ENCODE data around the gene HIBCH. TPM values are rescaled to one million over a fixed set of nuclear protein-coding genes. Genes with fewer than 3 reads are reported as not detected.
A peak's percentile ranks its signal among the peaks of the same experiment; 100 is the strongest.
"Not testable (repeated sequence)": the region's sequence is repeated elsewhere in the genome, so short reads cannot be mapped to it uniquely, and the experiment has no call there.

Gene HIBCH
- total RNA-seq, 1 donor from 2014 or later = 21.2 TPM

DNA sequence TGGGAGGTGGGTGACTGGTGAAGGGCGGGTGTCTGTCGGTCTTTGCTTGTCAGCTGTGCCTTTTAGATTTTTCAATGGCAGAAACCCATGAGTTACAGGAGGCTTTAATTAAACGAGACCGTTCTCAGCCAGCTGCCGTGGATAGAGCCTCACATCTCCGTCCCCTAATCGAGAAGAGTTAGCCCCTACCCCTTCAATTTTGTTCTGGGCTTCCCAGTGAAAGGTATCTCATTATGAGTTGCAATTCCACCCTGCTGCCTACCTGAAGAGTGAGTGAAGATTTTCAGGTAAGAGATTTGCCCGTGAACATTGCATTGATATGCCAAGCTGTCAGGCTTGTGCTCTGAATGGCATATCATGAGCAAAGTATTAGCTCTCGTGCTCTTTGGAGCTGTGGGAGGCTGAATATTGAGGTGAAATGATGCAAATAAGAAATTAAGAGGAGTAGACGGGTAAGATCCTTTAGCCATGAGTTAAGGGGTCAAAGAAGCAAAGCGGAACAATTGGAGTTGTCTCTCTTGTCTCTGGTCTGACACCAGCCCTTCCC, 138.4 kb downstream of the HIBCH start:
- intact Hi-C loops (cut with DNase I) = loop anchor here (5.0 kb wide), 3 partner anchors 94 to 286 kb away; partner anchors contain the start of gene HIBCH
- ATAC-seq (no peak), DNase-seq (ENCODE audit: missing footprints) (no peak)

DNA sequence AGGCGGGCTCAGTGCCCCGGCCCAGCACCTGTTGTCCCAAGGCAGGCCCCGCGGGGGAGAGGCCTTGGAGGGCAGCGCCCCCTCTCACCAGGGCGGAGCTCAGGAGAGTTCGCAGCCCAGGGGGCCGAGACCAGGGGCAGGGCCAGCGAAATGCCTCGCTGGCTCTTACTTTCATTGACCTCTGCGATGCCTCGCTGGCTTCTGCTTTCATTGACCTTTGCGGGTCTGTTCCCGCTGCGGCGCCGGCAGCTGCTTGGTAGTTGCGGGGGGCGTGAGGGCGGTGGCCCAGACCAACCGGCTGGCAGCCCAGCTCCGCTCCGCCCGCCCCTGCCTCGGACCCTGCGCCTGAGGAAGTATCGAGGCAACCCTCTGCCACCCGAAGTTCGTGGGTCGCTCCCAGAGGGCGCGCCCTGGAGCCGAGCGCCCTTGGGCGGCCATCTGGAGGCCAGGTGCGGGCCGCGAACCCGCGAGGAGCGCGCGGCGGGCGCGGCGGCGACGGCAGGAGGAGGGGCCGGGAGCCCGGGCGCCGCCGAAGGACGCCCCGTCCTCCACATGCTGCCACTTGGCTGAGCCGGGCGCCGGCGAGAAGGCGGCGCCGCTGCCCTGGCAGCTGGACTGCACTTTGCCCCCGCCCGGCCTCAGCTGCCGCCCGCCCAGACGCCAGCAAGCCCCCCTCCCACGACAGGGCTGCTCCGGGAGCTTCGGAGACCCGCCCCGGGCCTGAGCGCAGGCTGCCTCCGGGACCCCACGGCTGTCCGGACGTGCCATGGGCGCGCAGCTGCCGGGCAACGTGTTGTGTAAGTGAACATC, 139.1 kb downstream of the HIBCH start:
- intact Hi-C loops (cut with DNase I) = loop anchor here (5.0 kb wide), 3 partner anchors 93 to 287 kb away; partner anchors contain the start of gene HIBCH
- ATAC-seq = peak; percentile 89
- DNase-seq (ENCODE audit: missing footprints) = peak; percentile 82

DNA sequence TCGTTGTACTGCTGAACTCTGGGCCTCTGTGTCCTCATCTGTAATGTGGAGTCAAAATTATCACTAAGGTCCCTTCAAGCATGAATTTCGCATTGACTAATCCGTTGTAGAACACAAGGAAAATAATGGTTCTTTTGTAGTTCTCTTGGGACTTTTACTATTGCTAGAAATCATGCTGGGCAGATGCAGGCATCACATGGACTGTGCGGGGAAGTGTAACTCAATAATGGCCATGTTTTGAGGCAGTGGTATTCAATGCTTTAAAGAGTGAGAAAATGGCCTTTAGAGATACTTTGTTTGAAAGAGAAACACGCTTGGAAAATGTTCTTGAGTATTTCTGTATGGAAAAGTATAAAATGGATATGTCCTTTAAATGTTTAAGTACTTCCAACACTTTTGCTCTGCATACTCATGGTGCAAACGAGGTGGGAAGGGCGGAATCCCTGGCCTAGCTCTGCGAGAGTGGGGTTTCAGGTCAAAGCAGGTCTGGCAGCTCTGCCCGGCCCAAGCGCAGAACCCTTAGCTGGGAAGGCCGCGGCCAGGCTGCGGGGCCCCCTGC, 139.8 kb downstream of the HIBCH start:
- intact Hi-C loops (cut with DNase I) = loop anchor here (5.0 kb wide), 3 partner anchors 93 to 287 kb away; partner anchors contain the start of gene HIBCH
- no peak for DNase-seq (ENCODE audit: missing footprints)
- no peak for ATAC-seq

DNA sequence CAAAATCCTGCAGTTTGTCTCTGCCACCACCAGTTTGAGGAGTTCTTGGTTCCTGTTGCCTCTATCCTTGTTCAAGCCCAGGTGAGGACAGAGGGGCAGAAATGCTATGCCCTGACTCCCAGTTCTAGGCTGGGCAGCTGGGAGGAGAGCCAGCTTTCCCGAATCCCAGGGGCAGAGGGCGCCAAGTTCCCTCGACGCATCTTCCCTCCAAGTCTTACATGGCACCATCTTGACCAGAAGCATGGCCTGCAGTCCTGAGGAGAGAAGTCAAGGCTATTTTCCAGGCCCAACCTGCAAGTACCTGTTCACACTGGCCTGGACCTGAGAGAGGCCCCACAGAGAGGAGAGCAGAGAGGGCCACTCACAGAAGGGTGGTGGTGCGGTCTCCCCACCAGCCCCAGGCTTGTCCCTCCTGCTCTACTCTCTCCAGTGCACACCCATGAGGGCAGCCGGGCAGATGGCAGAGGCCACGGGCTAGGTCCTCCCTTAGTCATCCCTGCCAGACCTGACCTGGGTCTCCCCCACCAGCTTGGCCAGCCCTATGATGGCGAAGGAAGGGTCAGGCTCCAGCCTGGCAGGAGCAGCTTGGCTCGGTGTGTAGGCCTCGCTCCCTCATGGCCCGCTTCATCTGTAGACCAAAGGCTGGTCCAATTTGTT, 141.4 kb downstream of the HIBCH start:
- no peak for ATAC-seq

DNA sequence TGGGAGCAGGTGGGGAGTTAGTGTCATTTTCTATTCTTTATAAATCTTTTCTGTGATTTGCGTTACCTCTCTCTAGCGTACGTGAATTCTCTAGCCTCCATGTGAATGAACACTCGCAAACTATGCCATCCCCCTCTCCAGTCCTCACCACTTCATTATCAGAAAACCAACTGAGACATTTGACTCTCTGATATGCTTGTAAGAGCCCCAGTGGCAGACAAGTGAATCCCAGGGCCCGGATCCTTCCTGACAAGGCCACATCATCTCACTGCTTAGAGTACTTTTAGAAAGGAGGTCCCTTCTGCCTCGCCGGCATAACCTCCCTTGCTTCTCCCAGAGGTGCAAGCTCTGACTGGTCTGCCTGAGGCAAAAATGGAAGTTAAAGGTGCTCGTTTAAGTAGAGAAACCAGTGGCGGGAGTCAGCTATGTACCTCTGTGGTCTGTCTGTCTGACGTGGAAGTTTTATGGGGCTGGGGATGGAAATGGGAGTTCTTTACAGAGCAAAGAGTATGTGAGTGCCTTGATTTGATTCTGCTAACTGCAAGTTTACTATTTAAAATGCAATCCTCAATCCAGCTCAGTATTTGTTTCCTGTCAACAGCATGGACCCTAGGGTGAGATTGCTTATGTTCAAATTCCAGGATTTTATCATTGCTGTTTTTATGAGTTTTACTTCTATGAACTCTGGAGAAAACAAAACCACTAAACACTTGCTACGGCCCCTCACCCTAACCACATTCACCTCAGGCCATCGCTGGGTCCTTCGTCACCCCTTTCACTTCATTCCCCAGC, 142.2 kb downstream of the HIBCH start:
- ATAC-seq (no peak), DNase-seq (ENCODE audit: missing footprints) (no peak)
- intact Hi-C loops (cut with DNase I) = no loop called here

More for the DNA sequence above, 141.4 kb downstream of the HIBCH start:
- DNase-seq (ENCODE audit: missing footprints) = no peak
- intact Hi-C loops (cut with DNase I) = no loop called here

- ATAC-seq = no peak
- intact Hi-C loops (cut with DNase I) = no loop called here
- no peak for DNase-seq (ENCODE audit: missing footprints)
Observed at GRCh38 chr2:190173392-190173791, 146.2 kb downstream of the HIBCH start.

DNA sequence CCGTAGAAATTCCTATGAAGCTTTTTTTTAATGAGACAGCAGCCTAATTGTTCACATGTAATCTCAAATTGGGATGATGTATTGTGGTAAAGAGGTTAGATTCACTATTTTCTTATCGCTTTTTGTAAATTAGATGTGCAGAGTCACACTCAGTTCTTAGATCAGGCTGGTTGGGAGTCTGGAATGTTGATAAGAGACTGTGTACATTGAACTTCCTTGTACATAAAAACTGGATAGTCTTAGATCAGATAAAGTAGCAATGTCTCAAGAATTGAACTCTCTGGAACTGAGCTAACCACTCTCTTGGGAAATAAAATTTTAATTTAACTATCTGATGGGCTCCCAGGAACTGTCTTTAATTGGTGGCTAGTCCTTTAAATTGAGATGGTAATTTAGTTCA, 149.0 kb downstream of the HIBCH start:
- DNase-seq (ENCODE audit: missing footprints) = no peak
- no peak for ATAC-seq
- intact Hi-C loops (cut with DNase I) = no loop called here

DNA sequence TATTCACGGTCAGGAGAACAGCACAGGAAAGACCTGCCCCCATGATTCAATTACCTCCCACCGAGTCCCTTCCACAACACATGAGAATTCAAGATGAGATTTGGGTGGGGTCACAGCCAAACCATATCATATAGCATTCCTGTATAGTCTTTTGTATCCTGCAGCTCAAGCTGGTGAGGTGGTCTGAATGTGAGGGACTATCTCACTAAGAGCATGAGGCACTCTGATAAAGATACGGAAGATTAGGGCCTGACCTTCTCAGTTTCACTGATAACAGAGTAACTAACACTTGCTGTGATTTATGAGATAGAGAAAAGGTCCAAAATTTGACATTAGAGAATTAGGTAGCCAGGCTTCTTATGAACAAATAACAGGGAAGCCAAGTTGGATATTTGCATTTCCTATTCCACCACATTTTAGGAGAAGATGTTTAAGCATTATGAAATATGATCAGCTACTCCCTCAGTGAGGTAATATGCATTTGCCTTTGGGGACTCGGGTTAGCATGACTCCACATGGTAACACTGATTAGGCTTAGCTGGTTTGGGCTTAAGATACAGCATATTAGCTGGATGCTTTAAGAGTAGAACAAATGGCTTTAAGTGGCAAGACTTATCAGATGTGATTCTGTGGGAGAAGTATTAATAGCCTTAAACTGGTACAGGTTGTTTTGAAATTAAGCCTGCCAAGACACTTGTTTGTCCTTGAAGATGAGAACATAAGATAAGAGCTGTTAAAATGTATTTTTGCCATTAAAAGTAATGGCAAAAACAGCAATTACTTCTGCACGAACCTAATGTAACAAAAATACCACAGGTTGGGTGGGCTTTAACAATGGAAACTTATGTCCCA, 150.2 kb downstream of the HIBCH start:
- ATAC-seq = no peak
- DNase-seq (ENCODE audit: missing footprints) = no peak
- intact Hi-C loops (cut with DNase I) = no loop called here

GRCh38 chr2:190167702-190168101, 151.9 kb downstream of the HIBCH start:
- ATAC-seq (no peak), DNase-seq (ENCODE audit: missing footprints) (no peak)
- intact Hi-C loops (cut with DNase I) = no loop called here

DNA sequence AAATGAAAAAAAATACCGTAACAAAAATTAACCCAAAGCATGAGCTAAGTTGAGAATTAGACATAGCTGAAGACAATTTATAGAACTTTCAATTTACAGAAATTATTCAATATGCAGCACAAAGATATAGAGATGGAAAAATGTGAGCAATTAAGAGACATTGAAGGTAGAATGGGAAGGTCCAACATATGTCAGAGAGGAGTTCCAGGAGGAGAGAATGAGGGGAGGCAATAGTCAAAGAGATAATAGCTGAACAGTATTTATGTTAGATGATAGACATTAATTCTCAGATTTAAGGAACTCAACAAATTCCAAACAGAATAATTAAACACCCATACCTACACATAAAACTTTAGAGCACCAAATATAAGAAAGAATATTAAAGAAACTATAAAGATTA, 154.1 kb downstream of the HIBCH start:
- intact Hi-C loops (cut with DNase I) = no loop called here
- no peak for DNase-seq (ENCODE audit: missing footprints)
- ATAC-seq = no peak

DNA sequence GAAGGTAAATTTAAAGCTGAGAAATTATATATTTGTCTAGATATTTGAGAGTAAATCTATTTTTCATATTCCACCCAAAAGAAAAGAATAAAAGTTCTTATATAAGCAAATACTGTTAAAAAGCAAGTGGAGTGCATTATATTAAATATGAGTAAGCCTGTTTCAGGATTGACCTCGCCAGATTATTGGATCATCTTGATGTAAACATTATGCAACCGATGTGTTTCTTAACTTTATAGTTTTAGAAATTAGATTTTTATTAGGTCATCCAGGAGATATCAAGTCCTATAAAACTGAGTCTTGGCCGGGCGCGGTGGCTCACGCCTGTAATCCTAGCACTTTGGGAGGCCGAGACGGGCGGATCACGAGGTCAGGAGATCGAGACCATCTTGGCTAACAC, 156.8 kb downstream of the HIBCH start:
- DNase-seq (ENCODE audit: missing footprints) (no peak), ATAC-seq (no peak)
- intact Hi-C loops (cut with DNase I) = no loop called here

DNA sequence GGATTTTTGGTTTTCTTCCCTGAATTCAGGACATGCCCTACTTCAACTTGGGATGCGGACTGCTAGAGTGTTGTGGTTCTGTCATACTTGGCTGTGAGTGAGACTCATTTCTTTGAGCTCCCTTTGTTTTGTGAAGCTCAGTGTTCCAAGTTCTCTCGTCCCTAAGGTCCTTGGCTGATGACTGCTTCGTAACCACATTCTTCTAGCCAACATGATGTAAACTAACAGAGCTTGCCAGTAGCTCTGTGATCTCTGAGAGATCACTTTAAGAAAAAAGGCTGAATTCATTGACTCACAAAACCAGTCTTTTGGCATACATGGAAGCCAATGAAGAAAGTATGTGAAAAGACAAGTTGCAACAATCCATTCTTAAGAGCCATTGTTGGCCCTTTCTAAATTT, 160.2 kb downstream of the HIBCH start:
- ATAC-seq (peak; percentile 99), DNase-seq (ENCODE audit: missing footprints) (no peak)
- intact Hi-C loops (cut with DNase I) = no loop called here

GRCh38 chr2:190158798-190159434, 160.7 kb downstream of the HIBCH start:
- intact Hi-C loops (cut with DNase I) = no loop called here
- DNase-seq (ENCODE audit: missing footprints) (no peak), ATAC-seq (peak; percentile 16)

DNA sequence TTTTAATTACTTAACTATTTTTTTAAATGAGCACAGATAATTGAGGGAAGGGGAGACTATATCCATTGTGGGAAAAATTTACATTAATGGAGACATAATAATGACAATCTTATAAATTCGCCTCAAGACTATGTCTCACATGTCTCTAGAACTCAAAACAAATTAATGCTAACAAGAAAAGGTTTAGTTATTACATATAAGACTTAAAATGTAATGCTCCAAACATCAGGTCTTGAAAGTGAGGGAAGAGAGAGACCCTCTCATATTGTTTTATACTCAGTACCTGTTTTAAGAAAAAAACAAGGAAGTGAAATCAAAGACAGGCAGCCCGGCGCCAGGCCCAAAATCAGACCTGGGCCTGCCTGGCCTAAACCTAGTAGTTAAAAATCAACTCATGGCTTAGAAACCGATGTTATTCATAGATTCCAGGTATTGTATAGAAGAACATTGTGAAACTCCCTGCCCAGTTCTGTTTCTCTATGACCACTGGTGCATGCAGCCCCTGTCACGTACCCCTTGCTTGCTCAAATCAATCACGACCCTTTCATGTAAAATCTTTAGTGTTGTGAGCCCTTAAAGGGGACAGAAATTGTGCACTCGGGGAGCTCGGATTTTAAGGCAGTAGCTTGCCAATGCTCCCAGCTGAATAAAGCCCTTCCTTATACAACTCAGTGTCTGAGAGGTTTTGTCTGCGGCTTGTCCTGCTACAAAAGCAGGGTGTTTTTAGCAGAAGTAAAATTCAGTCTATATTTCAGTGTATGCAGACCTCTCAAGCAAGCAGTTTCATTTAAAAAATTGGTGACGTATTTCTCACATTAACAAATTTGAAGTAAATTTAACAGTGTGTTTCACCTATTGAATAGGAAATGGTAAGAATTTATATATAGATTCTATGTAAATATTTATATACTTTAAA, 161.8 kb downstream of the HIBCH start:
- intact Hi-C loops (cut with DNase I); ATAC-seq; DNase-seq (ENCODE audit: missing footprints): not testable (repeated sequence)

DNA sequence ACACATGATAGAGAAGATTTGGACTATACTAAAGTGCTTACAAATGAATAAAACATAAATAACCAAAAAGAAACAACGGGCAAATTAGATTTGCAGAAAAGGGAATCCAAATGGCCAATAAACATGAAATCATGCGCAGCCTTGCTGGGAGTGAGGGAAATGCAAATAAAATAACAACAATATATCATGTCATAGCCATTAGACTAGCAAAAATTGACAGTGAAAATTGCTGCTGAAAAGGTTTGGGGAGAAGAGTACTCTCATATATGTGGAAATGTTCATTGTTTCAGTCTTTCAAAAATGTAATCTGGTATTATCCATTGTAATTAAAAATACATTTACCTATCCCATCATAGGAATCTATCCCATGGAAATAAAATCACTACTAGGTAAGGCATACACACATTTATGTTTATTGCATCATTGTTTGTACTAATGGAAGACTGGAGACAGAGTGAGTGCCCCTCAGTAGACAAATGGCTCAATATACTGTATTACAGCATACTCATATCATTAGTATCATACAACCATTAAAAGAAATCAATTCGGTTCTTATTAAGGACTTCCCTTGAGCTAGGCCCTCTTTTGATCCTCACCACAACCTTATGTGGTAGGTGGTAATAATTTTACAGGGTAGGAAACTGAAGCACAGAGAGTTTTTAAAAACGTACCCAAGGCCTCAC, 163.0 kb downstream of the HIBCH start:
- intact Hi-C loops (cut with DNase I) = no loop called here
- DNase-seq (ENCODE audit: missing footprints) = no peak
- ATAC-seq = no peak
